HepG2 (cell line): ENCODE results near the gene CISD3. TPM values are rescaled to one million over a fixed set of nuclear protein-coding genes. Genes with fewer than 3 reads are reported as not detected.

Experiments
- BRF2 ChIP-seq: sonication (generic); formaldehyde crosslinking; IDR thresholded peaks from 2 replicates; pipeline ENCODE4 v1.8.1; 2022; ENCODE audit warnings: mild to moderate bottlenecking, missing genetic modification reagents
- ETV5 ChIP-seq: IDR thresholded peaks from 2 replicates; pipeline ENCODE4 v1.6.1; 2018; ENCODE audit warnings: missing biosample characterization, missing genetic modification reagents, inconsistent platforms, borderline replicate concordance
- HOXA9 ChIP-seq: sonication (generic); formaldehyde crosslinking; IDR thresholded peaks from 2 replicates; pipeline ENCODE4 v1.8.1; 2022; ENCODE audit warnings: missing genetic modification reagents, mild to moderate bottlenecking, moderate library complexity, borderline replicate concordance
- PBX2 ChIP-seq: IDR thresholded peaks from 2 replicates; pipeline ENCODE4 v1.6.1; 2016; ENCODE audit warnings: control low read depth
- PHF8 ChIP-seq: sonication (generic); formaldehyde crosslinking; IDR thresholded peaks from 2 replicates; pipeline ENCODE4 v1.5.0; 2020; ENCODE audit warnings: missing genetic modification reagents
- REL ChIP-seq: sonication (generic); formaldehyde crosslinking; conservative IDR thresholded peaks from 2 replicates; pipeline ENCODE4 v1.8.0; 2022; ENCODE audit warnings: mild to moderate bottlenecking, missing genetic modification reagents, moderate library complexity
- RELA ChIP-seq: sonication (generic); formaldehyde crosslinking; IDR thresholded peaks from 2 replicates; pipeline ENCODE4 v1.4.0; 2020; ENCODE audit warnings: missing genetic modification reagents
- RNF2 ChIP-seq: fragments of 450-650 bp; conservative IDR thresholded peaks from 2 replicates; pipeline ENCODE4 v1.6.1; 2016; ENCODE audit warnings: low read depth
- RXRA ChIP-seq: sonication (generic); formaldehyde crosslinking; IDR thresholded peaks from 2 replicates; pipeline ENCODE4 v1.5.1; 2020; ENCODE audit warnings: missing genetic modification reagents
- SKI ChIP-seq: fragments of 450-650 bp; IDR thresholded peaks from one replicate; pipeline ENCODE4 v1.6.1; 2018; ENCODE audit warnings: mild to moderate bottlenecking; ENCODE audit not compliant: partially characterized antibody
- TMF1 ChIP-seq: sonication (generic); formaldehyde crosslinking; IDR thresholded peaks from 2 replicates; pipeline ENCODE4 v1.8.1; 2022; ENCODE audit warnings: low read depth, missing genetic modification reagents
- USF2 ChIP-seq, 2 experiments: sonication (generic) in 1 of 2; formaldehyde crosslinking in 1 of 2; IDR thresholded peaks; 2 replicates each; pipeline versions ENCODE4 v1.5.1 to v1.6.1; 2011 to 2020; ENCODE audit warnings: borderline replicate concordance in 1 of 2, low read depth in 1 of 2, low read length in 1 of 2, mild to moderate bottlenecking in 1 of 2, missing genetic modification reagents in 1 of 2, moderate library complexity in 1 of 2
- XRCC5 ChIP-seq: fragments of 200-400 bp; formaldehyde crosslinking; optimal IDR thresholded peaks from 2 replicates; pipeline ENCODE3; 2017; ENCODE audit warnings: mild to moderate bottlenecking, low read length
- ZBTB25 ChIP-seq: IDR thresholded peaks from 2 replicates; pipeline ENCODE4 v1.6.1; 2018; ENCODE audit warnings: missing genetic modification reagents
- ZBTB33 ChIP-seq: sonication (generic); formaldehyde crosslinking; IDR thresholded peaks from 2 replicates; pipeline ENCODE4 v1.4.0; 2020; ENCODE audit warnings: missing genetic modification reagents
- ZNF18 ChIP-seq: sonication (generic); formaldehyde crosslinking; IDR thresholded peaks from 2 replicates; pipeline ENCODE4 v1.8.0; 2022; ENCODE audit warnings: mild to moderate bottlenecking, missing genetic modification reagents; ENCODE audit not compliant: insufficient replicate concordance
- ZNF543 ChIP-seq: sonication (generic); formaldehyde crosslinking; IDR thresholded peaks from 2 replicates; pipeline ENCODE4 v1.4.0; 2020; ENCODE audit warnings: mild to moderate bottlenecking, missing genetic modification reagents
- ZNF550 ChIP-seq: sonication (generic); formaldehyde crosslinking; IDR thresholded peaks from 2 replicates; pipeline ENCODE4 v1.4.0; 2020; ENCODE audit warnings: mild to moderate bottlenecking, missing genetic modification reagents, borderline replicate concordance
- polyA plus RNA-seq, 8 experiments: library from polyadenylated mRNA; depleted of rRNA in 3 of 8; stranded (reverse) in 7 of 8; unstranded in 1 of 8; fragments of >200 nt; fragmentation: Illumina TruSeq in 4 of 8; extraction: Trizol in 4 of 8; gene quantifications; 2 replicates each; pipeline versions ENCODE4 v1.2.1 to v1.2.3, GENCODE V29; 2011 to 2016; ENCODE audit warnings: low read depth in 4 of 8, missing spikeins in 1 of 8, mixed read lengths in 1 of 8; ENCODE audit not compliant: insufficient read depth in 1 of 8
- total RNA-seq, 5 experiments: library from RNA; depleted of rRNA; stranded (reverse); fragments of >200 nt; fragmentation: Illumina TruSeq; extraction: Trizol; gene quantifications; 2 replicates each; pipeline ENCODE4 v1.2.3, GENCODE V29; 2016; ENCODE audit warnings: low read depth in 1 of 5

CISD3 gene
- total and polyA plus RNA-seq, 2 of the 13 experiments (the other 11 are each of a cell fraction or from before 2014, with no cell fraction given) = 30.0 to 34.1 TPM

GRCh38 chr17:38749223-38750043 lies 19.3 kb downstream of the CISD3 start (continued):
- peak; percentile 58 for TF ChIP-seq XRCC5
- 0 out of 2 replicates have a peak, but pooled peaks have one; percentile 76 for TF ChIP-seq RELA
- TF ChIP-seq ZNF18 = peak; percentile 71
- TF ChIP-seq USF2 (IDR thresholded peaks at IDR 0.05; ENCODE audit: low read depth, low read length) = no peak
- peak; percentile 68; the same call in 1 of the 2 replicates for TF ChIP-seq USF2 (CRISPR knock-in tag; IDR thresholded peaks at IDR 0.05; ENCODE audit: borderline replicate concordance)
- TF ChIP-seq ZNF550 (CRISPR knock-in tag) = no peak
- peak; percentile 90; the same call in 1 of the 2 replicates for TF ChIP-seq BRF2 (CRISPR knock-in tag)
- no peak for TF ChIP-seq ZBTB33 (CRISPR knock-in tag)
- 0 out of 2 replicates have a peak, but pooled peaks have one; percentile 67 for TF ChIP-seq HOXA9 (CRISPR knock-in tag)
- TF ChIP-seq RNF2 = 0 out of 2 replicates have a peak, but pooled peaks have one; percentile 51
- TF ChIP-seq PHF8 = peak; percentile 75
- peak; percentile 88 for TF ChIP-seq REL
- no peak for TF ChIP-seq PBX2 (CRISPR knock-in tag)
- TF ChIP-seq ZNF543 (CRISPR knock-in tag) = peak; percentile 2; the same call in 1 of the 2 replicates
- peak; percentile 36 for TF ChIP-seq SKI
- TF ChIP-seq RXRA = peak; percentile 97
- peak; percentile 73; the same call in 1 of the 2 replicates for TF ChIP-seq TMF1 (CRISPR knock-in tag)
- peak; percentile 97 for TF ChIP-seq ETV5 (CRISPR knock-in tag)
- peak; percentile 74; the same call in 1 of the 2 replicates for TF ChIP-seq ZBTB25
